ENCODE results near the gene DHDH.
"Not testable (repeated sequence)": the region's sequence is repeated elsewhere in the genome, so short reads cannot be mapped to it uniquely, and the experiment has no call there.

The DHDH gene

GRCh38 chr19:48918801-48919247, 14.7 kb upstream of the DHDH start:
- DNase-seq = no peak

GRCh38 chr19:48919271-48919670, 14.2 kb upstream of the DHDH start:
- not testable (repeated sequence) for DNase-seq

GRCh38 chr19:48920949-48921348, 12.6 kb upstream of the DHDH start:
- DNase-seq = no peak

GRCh38 chr19:48921721-48922500, 11.6 kb upstream of the DHDH start:
- DNase-seq = no peak

GRCh38 chr19:48922548-48923490, 10.7 kb upstream of the DHDH start:
- DNase-seq = no peak

GRCh38 chr19:48925240-48925843, 8.2 kb upstream of the DHDH start:
- DNase-seq = no peak

GRCh38 chr19:48925890-48926289, 7.6 kb upstream of the DHDH start:
- not testable (repeated sequence) for DNase-seq

GRCh38 chr19:48926909-48927308, 6.6 kb upstream of the DHDH start:
- no peak for DNase-seq

- not testable (repeated sequence) for DNase-seq
Observed at GRCh38 chr19:48927692-48928091, 5.8 kb upstream of the DHDH start.

- DNase-seq = no peak
Observed at GRCh38 chr19:48928164-48929025, 5.1 kb upstream of the DHDH start.

- DNase-seq = no peak
Observed at GRCh38 chr19:48934837-48935236, 1.3 kb downstream of the DHDH start.

GRCh38 chr19:48935864-48936263, 2.4 kb downstream of the DHDH start:
- no peak for DNase-seq

- no peak for DNase-seq
Observed at GRCh38 chr19:48938256-48938655, 4.8 kb downstream of the DHDH start.

GRCh38 chr19:48940902-48941301, 7.4 kb downstream of the DHDH start:
- no peak for DNase-seq

- DNase-seq = no peak
Observed at GRCh38 chr19:48943081-48943480, 9.6 kb downstream of the DHDH start.

GRCh38 chr19:48945415-48945814, 11.9 kb downstream of the DHDH start:
- no peak for DNase-seq

- DNase-seq = no peak
Observed at GRCh38 chr19:48945817-48946216, 12.3 kb downstream of the DHDH start.

GRCh38 chr19:48946463-48947257, 13.2 kb downstream of the DHDH start:
- no peak for DNase-seq

- no peak for DNase-seq
Observed at GRCh38 chr19:48947258-48947542, 13.7 kb downstream of the DHDH start.

GRCh38 chr19:48950159-48950558, 16.7 kb downstream of the DHDH start:
- DNase-seq = no peak

- no peak for DNase-seq
Observed at GRCh38 chr19:48950830-48951519, 17.5 kb downstream of the DHDH start.

Data from NCI-H1694 treated with DMSO at 0.1 percent for 48 hours (cell line).